Measurements from ENCODE around the gene KDM8.

DNA sequence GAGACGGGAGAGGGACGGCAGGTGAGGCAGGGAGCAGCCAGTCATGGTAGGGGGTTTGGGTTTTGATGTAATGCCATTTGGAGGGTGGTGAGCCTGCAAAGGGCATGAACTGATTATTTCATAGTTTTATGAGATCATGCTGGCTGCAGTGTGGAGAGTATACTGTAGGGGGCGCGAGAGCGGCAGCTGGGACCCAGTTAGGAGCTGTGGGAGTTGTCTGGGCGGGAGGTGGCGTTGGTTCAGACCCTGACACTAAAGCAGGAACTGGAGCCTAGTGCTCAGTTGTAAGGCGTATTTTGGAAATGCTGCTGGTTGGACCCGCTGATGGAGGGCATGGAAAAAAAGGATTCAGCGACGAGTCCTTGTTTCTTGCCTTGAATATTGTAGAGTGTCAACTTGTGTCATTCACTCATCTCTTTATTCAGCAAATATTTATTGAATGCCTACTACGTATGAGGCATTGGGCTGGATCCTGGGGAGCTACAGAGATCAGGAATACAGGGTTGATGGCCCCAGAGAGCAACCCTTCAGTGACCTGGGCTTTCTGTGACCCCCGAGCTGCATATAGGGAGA lies 23.7 kb upstream of the KDM8 start:
- TF ChIP-seq RAD21 (IDR thresholded peaks at IDR 0.05): peak; percentile 97 to 98
- TF ChIP-seq, protein P1, sequence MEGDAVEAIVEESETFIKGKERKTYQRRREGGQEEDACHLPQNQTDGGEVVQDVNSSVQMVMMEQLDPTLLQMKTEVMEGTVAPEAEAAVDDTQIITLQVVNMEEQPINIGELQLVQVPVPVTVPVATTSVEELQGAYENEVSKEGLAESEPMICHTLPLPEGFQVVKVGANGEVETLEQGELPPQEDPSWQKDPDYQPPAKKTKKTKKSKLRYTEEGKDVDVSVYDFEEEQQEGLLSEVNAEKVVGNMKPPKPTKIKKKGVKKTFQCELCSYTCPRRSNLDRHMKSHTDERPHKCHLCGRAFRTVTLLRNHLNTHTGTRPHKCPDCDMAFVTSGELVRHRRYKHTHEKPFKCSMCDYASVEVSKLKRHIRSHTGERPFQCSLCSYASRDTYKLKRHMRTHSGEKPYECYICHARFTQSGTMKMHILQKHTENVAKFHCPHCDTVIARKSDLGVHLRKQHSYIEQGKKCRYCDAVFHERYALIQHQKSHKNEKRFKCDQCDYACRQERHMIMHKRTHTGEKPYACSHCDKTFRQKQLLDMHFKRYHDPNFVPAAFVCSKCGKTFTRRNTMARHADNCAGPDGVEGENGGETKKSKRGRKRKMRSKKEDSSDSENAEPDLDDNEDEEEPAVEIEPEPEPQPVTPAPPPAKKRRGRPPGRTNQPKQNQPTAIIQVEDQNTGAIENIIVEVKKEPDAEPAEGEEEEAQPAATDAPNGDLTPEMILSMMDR (IDR thresholded peaks at IDR 0.05; ENCODE audit: low read depth, low read length, missing input control): peak; percentile 99
